Stimulated activated CD4-positive, alpha-beta T cell treated with anti-CD3 and anti-CD28 coated beads, Interleukin-4, amount 100 ng/mL, for 48 hours (primary cell): ENCODE measurements around the gene KANTR.

Source experiments
- DNase-seq, 2 donors: peaks; one replicate each; pipeline ENCODE4 v3.0.0-alpha.2; 2020; ENCODE audit warnings: low read depth in 2 of 2

The KANTR gene

GRCh38 chrX:53081925-53082772 lies 11.8 kb upstream of the KANTR start, which contains the start of gene TSPYL2:
TSS of gene TSPYL2 (plus strand) at chrX:53082367. CDS start at chrX:53082499, 132 bp downstream.
- DNase-seq: peak; percentile 88 to 89

- no peak for DNase-seq
Measured at GRCh38 chrX:53082773-53083616, 10.9 kb upstream of the KANTR start.

GRCh38 chrX:53084043-53084570 lies 9.8 kb upstream of the KANTR start:
- no peak for DNase-seq

GRCh38 chrX:53084863-53085262 lies 9.1 kb upstream of the KANTR start:
- no peak for DNase-seq

GRCh38 chrX:53085661-53086229 lies 8.2 kb upstream of the KANTR start:
- DNase-seq: no peak

- no peak for DNase-seq
Measured at GRCh38 chrX:53086464-53086863, 7.5 kb upstream of the KANTR start.

GRCh38 chrX:53087388-53087831 lies 6.5 kb upstream of the KANTR start:
- DNase-seq: no peak

GRCh38 chrX:53088136-53088974 lies 5.6 kb upstream of the KANTR start:
- peak; percentile 59 to 63 for DNase-seq

- DNase-seq: no peak
Measured at GRCh38 chrX:53089224-53089842, 4.6 kb upstream of the KANTR start.

- no peak for DNase-seq
Measured at GRCh38 chrX:53089925-53090324, 4.0 kb upstream of the KANTR start.

GRCh38 chrX:53091354-53091753 lies 2.6 kb upstream of the KANTR start:
- no peak for DNase-seq

GRCh38 chrX:53093177-53093655 lies 726 bp upstream of the KANTR start:
- peak; percentile 65 to 73 for DNase-seq

GRCh38 chrX:53094582-53094905 lies 602 bp downstream of the KANTR start:
- no peak for DNase-seq

GRCh38 chrX:53095796-53096195 lies 1.9 kb downstream of the KANTR start:
- DNase-seq: no peak

- no peak for DNase-seq
Measured at GRCh38 chrX:53114864-53115549, 21.1 kb downstream of the KANTR start.

- no peak for DNase-seq
Measured at GRCh38 chrX:53115550-53115874, 21.6 kb downstream of the KANTR start.

- DNase-seq: no peak
Measured at GRCh38 chrX:53116101-53116500, 22.2 kb downstream of the KANTR start.

- DNase-seq: no peak
Measured at GRCh38 chrX:53122013-53122412, 28.1 kb downstream of the KANTR start.

GRCh38 chrX:53125506-53125905 lies 31.6 kb downstream of the KANTR start:
- no peak for DNase-seq

GRCh38 chrX:53126377-53126776 lies 32.4 kb downstream of the KANTR start:
- DNase-seq: no peak
